HG03135 (cell line): Measurements from ENCODE around the gene RPS15.
"Not testable (repeated sequence)": the region's sequence is repeated elsewhere in the genome, so short reads cannot be mapped to it uniquely, and the experiment has no call there.

Experiments
- ATAC-seq: cut with Tn5 transposase; IDR thresholded peaks from one replicate; pipeline ENCODE4 v1.9.1; 2021; ENCODE audit warnings: mild to moderate bottlenecking, moderate library complexity; ENCODE audit not compliant: unreplicated experiment

The RPS15 gene

GRCh38 chr19:1433119-1434039 lies 4.8 kb upstream of the RPS15 start:
- no peak for ATAC-seq

GRCh38 chr19:1434040-1434366 lies 4.2 kb upstream of the RPS15 start:
- ATAC-seq = no peak

- no peak for ATAC-seq
Observed at GRCh38 chr19:1434577-1435060, 3.6 kb upstream of the RPS15 start.

- no peak for ATAC-seq
Observed at GRCh38 chr19:1435378-1435989, 2.7 kb upstream of the RPS15 start.

- no peak for ATAC-seq
Observed at GRCh38 chr19:1437609-1438008, 587 bp upstream of the RPS15 start.

- ATAC-seq = peak; percentile 9
Observed at GRCh38 chr19:1438933-1439354, 748 bp downstream of the RPS15 start.

GRCh38 chr19:1439525-1440417 lies 1.6 kb downstream of the RPS15 start:
- ATAC-seq = not testable (repeated sequence)

- no peak for ATAC-seq
Observed at GRCh38 chr19:1440418-1440801, 2.2 kb downstream of the RPS15 start.

GRCh38 chr19:1441022-1441426 lies 2.8 kb downstream of the RPS15 start:
- no peak for ATAC-seq

GRCh38 chr19:1441677-1442438 lies 3.7 kb downstream of the RPS15 start:
- no peak for ATAC-seq

- no peak for ATAC-seq
Observed at GRCh38 chr19:1445185-1445931, 7.2 kb downstream of the RPS15 start.

- no peak for ATAC-seq
Observed at GRCh38 chr19:1445932-1446712, 7.9 kb downstream of the RPS15 start.

GRCh38 chr19:1446713-1447481 lies 8.7 kb downstream of the RPS15 start:
- no peak for ATAC-seq

- no peak for ATAC-seq
Observed at GRCh38 chr19:1447504-1447903, 9.3 kb downstream of the RPS15 start.

- no peak for ATAC-seq
Observed at GRCh38 chr19:1447944-1448343, 9.7 kb downstream of the RPS15 start.

- no peak for ATAC-seq
Observed at GRCh38 chr19:1449467-1450442, 11.6 kb downstream of the RPS15 start, which contains the start of gene APC2. APC2 (plus strand) TSS chr19:1450121; CDS start chr19:1453002, 2,881 bp downstream.
